GM23338 (cell line): ENCODE measurements around the gene PIK3R5.

Source experiments
- CTCF ChIP-seq, 2 experiments: fragments of 200-600 bp in 1 of 2; sonication (generic) in 1 of 2; conservative IDR thresholded peaks; 2 replicates each; pipeline versions ENCODE4 v1.5.1 to v1.6.1; 2016 to 2017; ENCODE audit warnings: antibody characterized with exemption in 2 of 2, low read depth in 2 of 2, mild to moderate bottlenecking in 2 of 2, moderate library complexity in 1 of 2
- EZH2 ChIP-seq: fragments of 200-600 bp; sonication (generic); IDR thresholded peaks from one replicate; pipeline ENCODE4 v1.8.0; 2017; ENCODE audit warnings: antibody characterized with exemption, mild to moderate bottlenecking, low read depth; ENCODE audit not compliant: unreplicated experiment
- EZH2phosphoT487 ChIP-seq: fragments of 200-600 bp; sonication (generic); IDR thresholded peaks from one replicate; pipeline ENCODE4 v1.8.1; 2018; ENCODE audit warnings: antibody characterized with exemption; ENCODE audit not compliant: unreplicated experiment
- JUNB ChIP-seq: IDR thresholded peaks from one replicate; pipeline ENCODE4 v1.6.1; 2016; ENCODE audit warnings: antibody characterized with exemption; ENCODE audit not compliant: unreplicated experiment
- POLR2AphosphoS5 ChIP-seq: IDR thresholded peaks from 2 replicates; pipeline ENCODE4 v1.6.1; 2016; ENCODE audit warnings: antibody characterized with exemption, low read depth
- REST ChIP-seq: IDR thresholded peaks from one replicate; pipeline ENCODE4 v1.6.1; 2018; ENCODE audit warnings: antibody characterized with exemption; ENCODE audit not compliant: unreplicated experiment
- STAT1 ChIP-seq: IDR thresholded peaks from one replicate; pipeline ENCODE4 v1.6.1; 2016; ENCODE audit warnings: antibody characterized with exemption; ENCODE audit not compliant: unreplicated experiment
- ZNF331 ChIP-seq: fragments of 250-450 bp; sonication (Bioruptor Pico); IDR thresholded peaks from 2 replicates; pipeline ENCODE4 v1.5.0; 2020; ENCODE audit warnings: low read depth, mild to moderate bottlenecking, moderate library complexity
- ZNF462 ChIP-seq: fragments of 250-450 bp; sonication (Bioruptor Pico); IDR thresholded peaks from 2 replicates; pipeline ENCODE4 v1.5.0; 2020; ENCODE audit warnings: mild to moderate bottlenecking, moderate library complexity

- TF ChIP-seq CTCF (conservative IDR thresholded peaks at IDR 0.05; ENCODE audit: low read depth in 2 of 2) (no peak), EZH2 (no peak), EZH2phosphoT487 (no peak), ZNF462 (CRISPR knock-in tag) (no peak), REST (no peak), POLR2AphosphoS5 (no peak), JUNB (no peak), ZNF331 (CRISPR knock-in tag) (no peak), STAT1 (no peak)
Observed at GRCh38 chr17:8859027-8859803, 106.3 kb downstream of the PIK3R5 start.
